WI38 (cell line): ENCODE data around the gene ABCA2.

Source experiments
- H3K4me3 ChIP-seq: 2 replicates; pipeline ENCODE4 v1.5.1; 2011; ENCODE audit warnings: low read depth, mild to moderate bottlenecking, control low read depth, low read length
- TF ChIP-seq, protein P1 (sequence below): IDR thresholded peaks from 2 replicates; pipeline ENCODE4 v1.5.1; 2012; ENCODE audit warnings: low read depth, mild to moderate bottlenecking, control low read depth, low read length

The ABCA2 gene

DNA sequence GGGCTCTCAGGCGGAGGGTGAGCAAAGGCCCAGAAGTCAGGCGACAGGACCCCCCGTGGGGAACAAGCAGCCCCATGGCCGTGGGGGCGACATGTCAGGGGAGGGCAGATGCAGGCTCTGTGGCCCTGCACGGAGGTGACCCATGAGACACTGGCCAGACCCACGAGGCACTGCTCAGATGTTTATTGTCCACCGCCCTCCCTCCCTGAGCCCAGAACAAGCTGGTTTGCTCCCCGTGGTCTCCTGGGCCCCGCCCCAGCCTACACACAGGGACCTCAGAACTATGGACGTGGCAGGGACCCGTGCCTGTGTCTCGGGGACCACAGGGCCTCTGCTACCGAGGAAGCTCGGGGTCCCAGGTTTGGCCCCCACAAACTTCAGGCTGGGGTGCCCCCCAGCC, 2.0 kb upstream of the ABCA2 start:
- TF ChIP-seq, protein P1, sequence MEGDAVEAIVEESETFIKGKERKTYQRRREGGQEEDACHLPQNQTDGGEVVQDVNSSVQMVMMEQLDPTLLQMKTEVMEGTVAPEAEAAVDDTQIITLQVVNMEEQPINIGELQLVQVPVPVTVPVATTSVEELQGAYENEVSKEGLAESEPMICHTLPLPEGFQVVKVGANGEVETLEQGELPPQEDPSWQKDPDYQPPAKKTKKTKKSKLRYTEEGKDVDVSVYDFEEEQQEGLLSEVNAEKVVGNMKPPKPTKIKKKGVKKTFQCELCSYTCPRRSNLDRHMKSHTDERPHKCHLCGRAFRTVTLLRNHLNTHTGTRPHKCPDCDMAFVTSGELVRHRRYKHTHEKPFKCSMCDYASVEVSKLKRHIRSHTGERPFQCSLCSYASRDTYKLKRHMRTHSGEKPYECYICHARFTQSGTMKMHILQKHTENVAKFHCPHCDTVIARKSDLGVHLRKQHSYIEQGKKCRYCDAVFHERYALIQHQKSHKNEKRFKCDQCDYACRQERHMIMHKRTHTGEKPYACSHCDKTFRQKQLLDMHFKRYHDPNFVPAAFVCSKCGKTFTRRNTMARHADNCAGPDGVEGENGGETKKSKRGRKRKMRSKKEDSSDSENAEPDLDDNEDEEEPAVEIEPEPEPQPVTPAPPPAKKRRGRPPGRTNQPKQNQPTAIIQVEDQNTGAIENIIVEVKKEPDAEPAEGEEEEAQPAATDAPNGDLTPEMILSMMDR, result no peak
- H3K4me3 ChIP-seq, result no peak overlapping the region

DNA sequence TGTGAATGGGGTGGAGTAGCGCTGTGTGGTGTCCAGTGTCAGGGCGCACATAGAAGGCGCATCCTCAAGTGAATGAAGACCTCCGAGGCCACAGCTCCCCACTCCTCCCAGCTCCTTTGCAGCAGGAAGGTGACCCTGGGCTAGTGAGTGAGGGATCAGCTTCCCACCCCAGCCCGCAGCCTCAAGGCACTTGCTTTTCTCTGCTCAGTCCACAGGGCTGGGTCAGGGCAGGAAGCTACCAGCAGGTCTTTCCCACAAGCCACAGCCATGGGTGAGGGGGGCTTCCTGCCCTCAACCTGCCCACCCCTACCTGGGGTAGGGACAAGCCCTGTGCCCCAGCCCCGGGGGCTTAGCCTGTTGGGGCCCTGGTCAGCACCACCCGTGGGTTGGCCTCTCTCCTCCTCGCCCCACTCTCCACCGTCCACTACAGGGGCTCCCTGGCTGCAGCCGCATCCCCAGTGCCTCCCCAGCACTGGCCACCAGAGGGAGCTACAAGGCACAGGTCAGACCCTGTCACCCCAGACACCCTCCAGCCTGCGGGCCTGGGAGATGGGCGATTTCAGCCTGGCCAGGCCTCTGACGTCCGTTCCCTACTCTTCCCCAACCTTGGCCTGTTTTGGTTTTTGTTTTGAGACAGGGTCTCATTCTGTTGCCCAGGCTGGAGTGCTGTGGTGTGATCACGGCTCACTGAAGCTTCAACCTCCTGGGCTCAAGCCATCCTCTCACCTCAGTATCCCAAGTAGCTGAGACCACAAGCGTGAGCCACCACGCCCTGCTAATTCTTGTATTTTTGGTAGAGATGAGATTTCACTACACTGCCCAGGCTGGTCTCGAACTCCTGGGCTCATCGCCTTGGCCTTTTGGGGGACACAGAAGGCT, 1.3 kb upstream of the ABCA2 start:
- H3K4me3 ChIP-seq, result no peak overlapping the region
- TF ChIP-seq, protein P1, result peak; percentile 92

DNA sequence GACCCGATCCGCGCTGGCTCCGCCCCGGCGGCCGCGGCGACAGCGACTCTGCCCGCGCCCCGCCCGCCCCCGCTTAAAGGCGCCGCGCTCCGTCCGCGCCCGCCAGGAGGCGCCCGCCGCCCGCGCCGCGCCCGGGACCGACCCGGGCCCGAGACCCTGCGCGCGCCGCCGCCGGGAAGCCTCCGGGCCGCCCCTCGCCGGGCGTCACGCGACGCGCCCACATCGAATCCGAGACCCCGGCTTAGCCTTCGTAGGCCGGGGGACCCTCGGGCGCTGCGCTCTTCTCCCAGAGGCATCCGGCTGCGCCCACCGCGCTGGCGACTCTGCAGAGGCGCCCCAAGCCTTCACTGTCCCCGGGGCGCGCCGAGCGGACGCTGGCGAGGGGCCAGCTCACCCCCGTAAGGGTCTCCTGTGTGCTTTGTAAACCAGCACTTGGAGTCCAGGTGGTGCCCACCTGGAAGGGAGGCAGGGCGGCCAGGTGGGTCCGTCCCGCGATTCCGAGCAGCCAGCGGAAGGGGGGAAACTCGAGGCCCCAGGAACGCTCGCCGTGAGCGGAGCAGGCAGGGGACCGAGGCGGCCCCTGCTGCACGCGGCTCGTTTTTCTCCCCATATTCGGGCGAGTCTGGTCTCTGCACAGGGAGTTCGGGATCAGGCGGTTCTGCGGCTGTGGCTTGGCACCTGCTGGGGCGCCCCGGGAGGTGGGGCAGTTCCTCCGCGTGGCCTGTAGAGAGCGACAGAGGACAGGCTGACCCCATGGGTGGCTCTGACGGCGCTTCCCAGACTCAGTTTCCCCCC, 423 bp upstream of the ABCA2 start:
- TF ChIP-seq, protein P1, result no peak
- H3K4me3 ChIP-seq, result peak overlapping the region; percentile 57

DNA sequence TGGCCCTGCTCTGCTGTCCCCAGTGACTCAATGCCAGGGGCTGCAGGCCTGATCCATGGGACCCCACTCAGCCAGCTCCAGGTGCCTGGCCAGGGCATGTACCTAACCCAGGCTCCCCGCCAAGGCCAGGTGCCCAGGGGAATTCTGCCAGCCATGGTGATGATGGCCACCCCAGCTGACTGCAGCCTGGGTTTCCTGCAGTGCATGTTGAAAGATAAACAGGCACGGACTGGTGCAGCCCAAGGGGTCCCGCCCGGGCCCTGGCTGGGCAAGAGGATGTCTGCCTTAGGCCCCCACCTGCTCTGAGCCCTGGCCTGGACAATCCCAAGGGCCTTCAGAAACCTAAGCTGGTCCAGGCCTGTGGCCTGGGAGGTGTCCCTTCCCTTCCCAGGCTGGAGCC, 1.2 kb downstream of the ABCA2 start:
- H3K4me3 ChIP-seq, result no peak overlapping the region
- TF ChIP-seq, protein P1, result no peak

DNA sequence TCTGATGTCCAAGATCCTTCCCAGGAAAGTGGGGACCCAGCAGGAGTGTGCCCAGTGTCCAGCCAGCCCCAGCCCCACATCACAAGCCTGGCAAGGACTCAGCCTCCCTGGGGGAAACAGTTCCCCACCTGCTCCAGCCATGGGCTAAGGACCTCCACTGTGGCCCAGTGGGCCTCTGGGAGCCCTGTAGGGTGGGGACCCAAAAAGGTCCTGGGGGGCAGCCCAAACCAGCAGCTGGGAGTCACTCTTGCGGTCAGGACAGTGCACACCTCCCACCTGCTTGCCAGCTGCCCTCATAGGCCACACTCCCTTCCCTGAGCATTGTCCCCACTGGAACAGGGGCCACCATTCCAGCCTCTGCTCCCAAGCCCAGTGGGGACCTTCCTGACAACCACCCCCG, 1.7 kb downstream of the ABCA2 start:
- TF ChIP-seq, protein P1, result no peak
- no peak overlapping the region for H3K4me3 ChIP-seq

DNA sequence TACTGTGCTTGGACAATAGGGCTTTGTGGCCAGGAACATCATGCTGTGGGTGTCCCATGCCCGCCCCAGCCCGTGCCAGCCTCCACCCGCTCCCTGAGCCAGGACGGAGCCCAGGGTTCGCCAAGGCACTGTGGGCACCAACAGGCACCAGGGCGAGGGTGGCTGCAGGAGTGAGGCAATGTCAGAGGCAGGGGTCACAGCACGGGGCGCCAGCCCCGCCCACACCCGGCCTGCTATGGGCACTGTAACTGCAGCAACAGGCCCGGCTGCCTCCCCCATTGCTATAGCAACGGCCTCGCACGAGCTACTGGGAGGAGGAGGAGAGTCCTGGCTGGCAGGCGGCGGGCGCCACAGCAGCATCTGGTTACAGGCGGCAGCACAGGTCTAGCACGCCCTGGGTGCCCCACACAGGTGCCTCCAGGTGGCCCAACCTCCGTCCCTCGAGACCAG, 2.5 kb downstream of the ABCA2 start:
- no peak overlapping the region for H3K4me3 ChIP-seq
- TF ChIP-seq, protein P1, result no peak

DNA sequence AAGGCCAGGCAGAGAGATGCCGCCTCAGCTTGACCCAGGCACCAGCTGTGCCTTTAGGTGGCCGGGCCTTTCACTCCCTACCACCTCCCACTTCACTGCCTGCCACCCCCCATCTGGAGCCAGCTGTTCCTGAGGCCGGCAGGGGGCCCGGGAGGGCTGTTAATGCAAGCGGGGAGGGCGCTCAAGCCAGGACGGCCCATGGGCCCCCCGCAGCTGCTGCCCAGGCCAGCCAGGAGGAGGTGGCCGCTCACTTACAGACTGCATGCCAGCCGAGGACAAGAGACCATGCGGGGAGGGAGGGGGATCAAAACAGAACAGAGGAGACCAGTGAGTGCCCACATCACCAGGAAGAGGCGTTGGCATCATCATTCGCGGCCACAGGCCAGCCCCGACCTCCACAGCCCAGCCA, 4.5 kb downstream of the ABCA2 start:
- no peak overlapping the region for H3K4me3 ChIP-seq
- TF ChIP-seq, protein P1, result no peak
